Chondrocyte (in vitro differentiated cells): ENCODE results near the gene SPDYE18. TPM values are rescaled to one million over a fixed set of nuclear protein-coding genes. Genes with fewer than 3 reads are reported as not detected.
"Not testable (repeated sequence)": the region's sequence is repeated elsewhere in the genome, so short reads cannot be mapped to it uniquely, and the experiment has no call there.

Experiments used
- DNase-seq: peaks from one replicate; pipeline ENCODE4 v3.0.0; 2021; ENCODE audit warnings: mixed read lengths, low spot score
- H3K27ac Mint-ChIP-seq: one replicate; pipeline ENCODE4 v1.8.0; 2021; ENCODE audit warnings: mild to moderate bottlenecking, moderate library complexity, mixed read lengths; ENCODE audit not compliant: unreplicated experiment
- H3K27me3 Mint-ChIP-seq: 2 replicates; pipeline ENCODE4 v1.8.0; 2021; ENCODE audit warnings: low read depth, mixed read lengths
- H3K36me3 Mint-ChIP-seq: 2 replicates; pipeline ENCODE4 v1.8.0; 2021; ENCODE audit warnings: low read depth, mixed read lengths
- H3K4me1 Mint-ChIP-seq: 2 replicates; pipeline ENCODE4 v1.8.0; 2021; ENCODE audit warnings: low read depth, mild to moderate bottlenecking, mixed read lengths
- H3K4me3 Mint-ChIP-seq: one replicate; pipeline ENCODE4 v1.8.0; 2021; ENCODE audit warnings: mild to moderate bottlenecking, moderate library complexity, mixed read lengths; ENCODE audit not compliant: unreplicated experiment
- H3K9me3 Mint-ChIP-seq: 2 replicates; pipeline ENCODE4 v1.8.0; 2021; ENCODE audit warnings: low read depth, mixed read lengths
- total RNA-seq: library from RNA; stranded (reverse); gene quantifications from 3 replicates; pipeline ENCODE4 v1.2.1, GENCODE V29; 2021

SPDYE18 gene
- total RNA-seq, 1 donor from 2014 or later, result 0.20 TPM

DNA sequence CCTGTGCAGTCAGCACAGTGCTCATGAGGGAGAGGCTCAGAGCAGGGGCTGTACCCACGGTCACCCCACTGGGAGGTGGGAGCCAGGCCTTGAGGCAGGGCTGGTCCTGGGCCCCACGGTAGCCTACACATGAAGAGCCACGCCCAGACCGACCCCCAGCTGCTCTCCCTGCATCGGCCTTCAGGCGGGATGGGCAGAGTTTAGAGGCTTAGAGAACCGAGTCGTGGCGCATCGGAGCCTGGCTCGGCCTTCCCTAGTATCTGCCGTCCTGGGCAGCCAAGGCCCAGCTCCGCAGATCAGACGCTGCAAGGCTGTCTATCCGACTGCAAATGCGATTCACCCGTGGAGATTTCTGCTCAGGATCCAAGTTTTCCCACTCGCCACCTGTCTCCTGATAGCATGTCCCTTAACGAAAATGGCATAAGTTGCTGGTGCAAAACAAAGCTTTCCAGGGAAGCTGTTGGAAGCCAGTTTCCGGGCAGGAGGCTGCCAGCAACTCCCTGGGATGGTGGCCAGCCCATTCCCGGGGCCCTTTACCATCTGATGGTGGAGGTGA lies 59.6 kb downstream of the SPDYE18 start:
- not testable (repeated sequence) for DNase-seq, H3K27ac Mint-ChIP-seq, H3K9me3 Mint-ChIP-seq, H3K4me1 Mint-ChIP-seq, H3K27me3 Mint-ChIP-seq, H3K4me3 Mint-ChIP-seq, H3K36me3 Mint-ChIP-seq

DNA sequence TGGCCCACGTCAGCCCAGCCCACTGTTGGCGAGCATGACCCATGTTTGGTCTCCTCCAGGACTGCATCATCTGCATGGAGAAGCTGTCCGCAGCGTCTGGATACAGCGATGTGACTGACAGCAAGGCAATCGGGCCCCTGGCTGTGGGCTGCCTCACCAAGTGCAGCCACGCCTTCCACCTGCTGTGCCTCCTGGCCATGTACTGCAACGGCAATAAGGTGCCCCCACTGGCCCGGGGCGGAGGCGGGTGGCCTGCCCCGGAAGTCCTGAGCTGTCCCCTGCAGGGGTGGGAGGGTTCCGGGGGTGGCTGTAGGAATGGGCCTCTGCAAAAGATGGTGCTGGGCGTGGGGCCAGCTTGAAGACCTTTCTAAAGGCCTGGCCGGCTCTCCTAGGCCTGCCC lies 60.3 kb downstream of the SPDYE18 start:
- not testable (repeated sequence) for DNase-seq

More for the DNA sequence above, 60.3 kb downstream of the SPDYE18 start:
- not testable (repeated sequence) for H3K36me3 Mint-ChIP-seq, H3K27ac Mint-ChIP-seq, H3K4me3 Mint-ChIP-seq, H3K27me3 Mint-ChIP-seq, H3K4me1 Mint-ChIP-seq, H3K9me3 Mint-ChIP-seq

Other genes with a start within 250 kb of the SPDYE18 start
- not detected in 3 replicates for gene SPDYE17, start 30.2 kb downstream of the SPDYE18 start, total RNA-seq
- 3.0 to 5.1 TPM (median 3.1 TPM) in 3 replicates for gene CCDC146, start 60.1 kb upstream of the SPDYE18 start, total RNA-seq
- gene FGL2, start 137.3 kb upstream of the SPDYE18 start, total RNA-seq, result 0.19 TPM in 1 of 3 replicates, not detected in the others